Stimulated activated CD8-positive, alpha-beta memory T cell treated with anti-CD3 and anti-CD28 coated beads, Interleukin-15, amount 100 ng/mL, for 24 hours (primary cell): ENCODE data around the gene DNAJC10.
"Not testable (repeated sequence)": the region's sequence is repeated elsewhere in the genome, so short reads cannot be mapped to it uniquely, and the experiment has no call there.

Source experiments
- DNase-seq: peaks from one replicate; pipeline ENCODE4 v3.0.0-alpha.2; 2020; ENCODE audit warnings: low read depth

DNAJC10 gene

GRCh38 chr2:182728014-182728413 lies 12.0 kb downstream of the DNAJC10 start:
- DNase-seq, result no peak

- DNase-seq, result no peak
These were observed 13.8 kb downstream of the DNAJC10 start for GRCh38 chr2:182729710-182730339.

DNA sequence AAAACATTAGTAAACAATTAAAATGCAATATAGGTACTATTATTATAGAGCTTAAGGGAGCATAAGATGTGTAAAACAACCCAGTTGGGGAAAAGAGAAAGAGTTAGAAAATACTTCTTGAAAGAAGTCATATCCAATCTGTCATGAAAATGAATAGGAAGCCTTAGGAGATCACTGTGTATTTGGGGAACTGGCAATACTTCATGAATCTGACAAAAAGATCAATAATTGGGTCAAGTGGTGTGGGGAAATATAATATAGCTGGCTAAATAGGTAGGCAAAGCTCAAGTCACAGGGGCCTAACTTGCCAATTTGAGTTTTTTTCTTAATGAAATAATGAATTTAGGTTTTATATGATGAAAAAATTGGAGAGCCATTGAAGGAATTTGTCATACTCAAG lies 14.4 kb downstream of the DNAJC10 start:
- no peak for DNase-seq

DNA sequence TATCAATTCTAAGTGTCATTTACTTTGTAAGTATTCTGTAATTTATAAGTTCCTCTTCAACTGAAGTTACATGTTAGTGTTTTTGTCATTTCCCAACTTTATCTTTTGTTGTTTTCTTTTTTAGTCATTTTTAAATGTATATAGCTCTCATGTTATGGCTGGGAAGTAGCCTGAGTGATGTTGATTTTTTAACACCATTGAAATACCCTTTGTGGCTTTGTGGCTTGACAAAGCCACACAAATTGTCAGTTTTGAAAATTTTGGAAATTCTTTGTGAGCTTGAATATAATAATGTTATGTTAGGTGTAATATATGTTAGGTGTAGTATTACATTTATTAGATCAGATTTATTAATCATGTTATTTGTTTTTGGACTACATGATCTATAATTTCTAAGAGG lies 16.7 kb downstream of the DNAJC10 start:
- DNase-seq, result no peak

GRCh38 chr2:182733572-182733971 lies 17.5 kb downstream of the DNAJC10 start:
- DNase-seq, result no peak

GRCh38 chr2:182736856-182737255 lies 20.8 kb downstream of the DNAJC10 start:
- not testable (repeated sequence) for DNase-seq

GRCh38 chr2:182740701-182741100 lies 24.6 kb downstream of the DNAJC10 start:
- no peak for DNase-seq

DNA sequence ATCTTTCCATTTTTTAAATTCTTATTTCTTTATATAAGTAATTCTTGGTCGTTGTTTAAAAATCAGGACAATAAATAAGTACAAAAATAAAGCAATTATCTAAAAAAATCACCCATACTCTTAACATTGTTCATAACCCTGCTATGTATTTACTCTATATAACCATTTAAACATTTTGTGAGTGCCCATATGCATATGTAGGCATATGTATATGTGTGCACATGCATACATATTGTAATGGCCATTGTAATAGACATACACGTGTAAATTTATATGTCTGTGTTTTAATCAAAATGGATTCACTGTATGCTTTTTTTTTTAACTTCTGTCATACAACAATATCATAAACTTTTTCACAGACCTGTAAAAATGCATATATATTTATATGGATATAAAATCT lies 25.6 kb downstream of the DNAJC10 start:
- DNase-seq, result no peak

DNA sequence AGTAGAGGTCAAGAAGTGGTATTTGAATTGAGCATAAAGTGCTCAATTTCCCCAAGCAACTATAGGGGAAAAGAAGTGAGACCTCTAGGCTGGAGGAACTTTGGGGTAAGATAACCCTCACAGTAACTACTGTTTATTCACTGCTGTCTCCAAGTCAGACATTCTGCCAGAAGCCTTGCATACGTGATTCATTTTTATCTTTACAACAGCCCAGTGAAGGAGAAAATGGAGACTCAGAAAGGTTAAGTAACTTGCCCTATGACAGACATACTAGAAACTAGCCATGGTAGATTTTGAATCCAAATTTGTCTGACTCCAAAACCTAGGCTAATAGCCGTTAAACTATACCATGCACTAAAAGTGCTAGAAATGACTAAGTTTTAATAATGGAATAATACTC lies 28.4 kb downstream of the DNAJC10 start:
- no peak for DNase-seq

DNA sequence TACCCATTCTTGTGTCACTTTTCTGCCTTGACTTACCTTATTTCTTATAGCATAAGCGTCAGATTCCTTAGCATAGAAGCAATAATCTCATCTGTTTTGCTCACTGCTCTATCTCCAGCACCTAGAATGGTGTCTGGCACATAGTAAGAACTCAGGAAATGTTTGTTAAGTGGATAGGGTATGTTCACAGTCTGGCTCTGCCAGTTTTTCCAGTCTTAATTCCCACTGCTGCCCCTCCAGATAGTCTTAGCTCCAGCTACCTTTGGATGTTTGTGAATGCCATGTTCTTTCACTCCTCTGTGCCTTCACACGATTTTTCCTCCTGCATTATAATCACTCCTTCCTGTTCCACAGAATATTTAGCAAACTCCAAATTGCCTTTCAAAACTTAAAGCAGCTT lies 29.0 kb downstream of the DNAJC10 start:
- DNase-seq, result no peak

DNA sequence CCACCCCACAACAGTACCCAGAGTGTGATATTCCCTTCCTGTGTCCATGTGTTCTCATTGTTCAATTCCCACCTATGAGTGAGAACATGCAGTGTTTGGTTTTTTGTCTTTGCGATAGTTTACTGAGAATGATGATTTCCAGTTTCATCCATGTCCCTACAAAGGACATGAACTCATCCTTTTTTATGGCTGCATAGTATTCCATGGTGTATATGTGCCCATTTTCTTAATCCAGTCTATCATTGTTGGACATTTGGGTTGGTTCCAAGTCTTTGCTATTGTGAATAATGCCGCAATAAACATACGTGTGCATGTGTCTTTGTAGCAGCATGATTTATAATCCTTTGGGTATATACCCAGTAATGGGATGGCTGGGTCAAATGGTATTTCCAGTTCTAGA lies 29.8 kb downstream of the DNAJC10 start:
- DNase-seq, result not testable (repeated sequence)

DNA sequence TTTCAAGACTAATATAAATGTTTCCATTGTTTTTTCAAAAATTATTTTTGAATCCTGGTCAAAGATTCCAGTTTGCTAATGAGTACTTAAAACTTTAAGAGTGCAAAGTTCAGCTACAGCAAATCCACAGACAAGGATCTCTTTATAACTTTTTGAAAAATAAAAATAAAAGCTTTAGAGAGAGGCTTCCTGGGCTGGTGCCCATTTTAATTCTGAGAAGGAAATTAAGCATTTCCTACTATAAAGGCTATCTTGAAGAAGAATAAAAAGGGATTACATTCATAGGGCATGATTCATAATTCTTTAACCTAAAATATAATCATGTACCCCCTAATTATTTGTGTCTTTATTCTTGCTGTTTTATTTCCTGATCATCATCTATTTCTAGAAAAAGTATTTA lies 38.2 kb downstream of the DNAJC10 start:
- no peak for DNase-seq

DNA sequence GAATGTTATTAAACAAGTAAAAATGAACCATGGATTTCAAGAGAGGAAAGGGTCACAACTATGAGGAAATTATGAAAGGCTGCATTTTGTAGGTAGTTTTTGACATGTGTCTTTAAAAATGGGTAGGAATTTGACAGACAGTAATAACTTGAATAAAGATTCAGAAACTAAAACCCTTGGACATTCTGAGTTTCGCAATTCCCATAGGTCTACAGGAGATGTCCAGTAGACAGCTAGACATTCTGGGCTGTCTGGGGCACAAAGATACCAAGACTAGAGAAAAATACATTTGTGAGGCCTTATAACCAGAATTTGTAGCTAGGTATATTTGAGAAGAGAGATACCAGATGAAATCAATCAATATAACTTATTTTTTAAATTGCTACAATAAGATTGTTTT lies 42.3 kb downstream of the DNAJC10 start:
- no peak for DNase-seq

DNA sequence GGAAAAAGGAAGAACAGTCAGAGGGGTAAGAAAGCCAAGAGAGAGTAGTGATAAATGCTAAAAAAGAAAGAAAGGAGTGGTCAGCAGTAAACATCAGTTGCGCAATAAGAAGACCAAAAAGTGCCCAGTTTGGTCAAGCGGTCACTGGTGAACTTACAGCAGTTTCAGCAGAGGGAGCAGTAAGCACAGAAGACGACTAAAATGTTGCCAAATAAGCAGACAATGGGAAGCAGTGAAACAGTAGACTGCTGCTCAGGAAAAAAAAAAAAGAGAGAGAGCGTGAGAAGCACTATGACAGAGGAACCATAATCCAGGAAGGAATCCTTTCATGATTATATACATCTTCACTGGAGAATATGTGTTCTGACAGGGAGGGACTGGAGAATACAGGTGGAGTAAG lies 45.8 kb downstream of the DNAJC10 start:
- no peak for DNase-seq

DNA sequence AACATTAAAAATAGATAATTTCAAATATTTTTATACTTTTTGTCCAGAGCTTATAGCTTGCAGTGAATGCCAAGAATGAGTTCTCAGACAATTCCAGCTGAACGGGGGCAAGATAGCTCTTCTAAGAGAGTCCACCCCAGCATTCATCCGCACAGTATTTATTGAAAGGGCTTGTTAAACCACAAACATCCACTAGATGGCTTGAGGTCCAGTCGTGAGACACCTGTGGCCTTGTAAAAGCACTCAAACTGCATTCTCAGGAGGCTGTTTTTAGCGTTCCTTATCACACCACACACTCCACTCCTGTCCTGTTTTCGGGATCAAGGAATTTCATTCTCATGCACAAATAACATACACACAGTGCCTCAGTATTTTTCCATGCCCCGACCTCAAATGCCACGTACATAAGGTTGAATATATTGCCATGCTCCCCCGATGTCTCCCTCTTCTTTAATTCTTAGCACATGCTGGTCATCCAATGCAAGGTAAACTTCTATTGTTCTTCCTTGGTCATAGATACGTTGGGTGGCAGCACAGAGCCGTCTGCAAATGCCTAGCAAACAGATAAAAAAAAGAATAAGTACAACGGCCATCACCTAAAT lies 47.4 kb downstream of the DNAJC10 start:
- DNase-seq, result no peak

DNA sequence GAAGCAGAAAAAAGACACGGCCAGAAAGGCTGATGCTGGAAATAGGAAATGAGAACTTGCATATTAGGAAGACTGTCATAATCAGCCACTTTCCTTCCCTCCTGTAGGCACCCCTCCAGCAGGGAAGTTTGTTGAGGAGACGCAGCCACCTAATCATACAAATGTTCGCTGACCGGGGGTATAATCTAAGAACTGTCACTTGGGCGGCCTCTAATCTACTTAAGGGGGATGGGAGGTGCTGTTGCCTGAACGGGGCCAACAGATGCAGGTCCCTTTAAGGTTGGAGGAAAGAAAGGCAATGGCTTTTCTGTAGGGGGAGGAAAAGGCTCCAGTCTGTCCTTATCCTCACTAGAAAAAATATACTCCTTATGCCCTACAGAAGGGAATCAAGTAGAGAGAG lies 50.6 kb downstream of the DNAJC10 start:
- no peak for DNase-seq

DNA sequence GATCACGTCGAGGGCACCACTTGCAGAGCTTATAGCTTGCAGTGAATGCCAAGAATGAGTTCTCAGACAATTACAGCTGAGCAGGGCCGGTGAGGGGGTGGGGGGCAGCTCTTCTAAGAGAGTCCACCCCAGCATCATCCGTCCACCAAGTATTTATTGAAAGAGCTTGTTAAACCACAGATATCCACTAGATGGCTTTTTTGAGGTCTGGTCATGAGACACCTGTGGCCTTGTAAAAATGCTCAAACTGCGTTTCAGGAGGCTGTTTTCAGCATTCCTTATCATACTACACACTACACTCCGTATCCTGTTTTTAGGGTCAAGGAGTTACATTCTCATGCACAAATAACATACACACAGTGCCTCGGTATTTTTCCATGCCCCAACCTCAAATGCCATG lies 51.5 kb downstream of the DNAJC10 start:
- DNase-seq, result no peak

GRCh38 chr2:182768950-182769349 lies 52.9 kb downstream of the DNAJC10 start:
- not testable (repeated sequence) for DNase-seq

DNA sequence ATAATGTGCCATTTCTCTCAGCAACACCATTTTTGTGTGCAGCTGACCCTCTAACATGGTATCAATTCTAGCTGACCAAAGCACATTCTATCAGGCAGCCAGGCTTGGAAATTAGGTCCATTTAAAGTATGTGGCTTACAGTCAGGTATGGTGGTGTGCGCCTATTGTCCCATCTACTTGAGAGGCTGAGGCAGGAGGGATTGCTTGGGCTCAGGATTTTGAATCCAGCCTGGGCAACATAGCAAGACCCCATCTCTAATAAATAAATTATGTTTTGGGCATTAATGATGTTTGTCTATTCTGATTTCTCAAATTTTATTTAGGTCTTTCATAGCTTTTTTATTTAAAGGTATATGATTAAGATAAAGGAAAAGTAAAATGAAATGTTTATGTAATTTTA lies 63.3 kb downstream of the DNAJC10 start:
- no peak for DNase-seq

GRCh38 chr2:182781099-182781498 lies 65.0 kb downstream of the DNAJC10 start:
- DNase-seq, result not testable (repeated sequence)

- DNase-seq, result not testable (repeated sequence)
These were observed 66.6 kb downstream of the DNAJC10 start for GRCh38 chr2:182782686-182783085.

DNA sequence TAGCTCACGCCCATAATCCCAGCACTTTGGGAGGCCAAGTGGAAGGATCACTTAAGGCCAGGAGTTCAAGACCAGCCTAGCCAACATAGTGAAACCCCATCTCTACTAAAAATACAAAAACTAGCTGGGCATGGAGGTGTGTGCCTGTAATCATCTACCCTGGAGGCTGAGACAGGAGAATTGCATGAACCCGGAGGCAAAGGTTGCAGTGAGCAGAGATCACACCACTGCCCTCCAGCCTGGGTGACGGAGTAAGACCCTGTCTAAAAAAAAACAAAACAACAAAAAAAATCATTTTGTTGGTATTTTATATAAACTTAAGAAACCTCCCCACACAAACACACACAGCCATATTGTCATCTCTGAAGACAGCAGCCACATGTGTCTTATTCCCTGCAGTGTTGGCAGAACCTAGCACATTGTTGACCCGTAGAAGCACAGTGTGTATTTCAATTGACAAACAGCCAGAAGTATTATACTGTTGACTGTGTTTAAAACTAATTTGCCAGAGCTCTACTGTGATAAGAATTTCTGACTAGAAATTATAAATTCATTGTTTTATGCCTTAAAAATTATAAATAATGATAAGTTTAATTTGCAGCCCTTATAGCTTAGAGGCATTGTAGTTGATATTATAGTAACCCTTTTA lies 68.1 kb downstream of the DNAJC10 start:
- no peak for DNase-seq

GRCh38 chr2:182784777-182785176 lies 68.7 kb downstream of the DNAJC10 start:
- no peak for DNase-seq

- DNase-seq, result no peak
These were observed 76.4 kb downstream of the DNAJC10 start for GRCh38 chr2:182792441-182792840.
